ENCODE measurements around the gene MSGN1. TPM values are rescaled to one million over a fixed set of nuclear protein-coding genes. Genes with fewer than 3 reads are reported as not detected.

The MSGN1 gene
- total RNA-seq, 4 donors from 2014 or later, result not detected

GRCh38 chr2:17791817-17792130 is 24.5 kb upstream of the MSGN1 start:
- Histone ChIP-seq H3K27me3 (peaks cover 3% of the 10 kb centered on the region), H3K4me3 (no peak overlapping the region), H3K36me3 (no peaks in the 10 kb centered on the region), H3K9me3 (no peaks in the 10 kb centered on the region), H3K27ac (no peak overlapping the region), H3K4me1 (no peaks in the 10 kb centered on the region)
- TF ChIP-seq CTCF (IDR thresholded peaks at IDR 0.05), result no peak
- no peak for TF ChIP-seq POLR2AphosphoS5 (IDR thresholded peaks at IDR 0.05)
- TF ChIP-seq EP300 (IDR thresholded peaks at IDR 0.05), result no peak
- TF ChIP-seq POLR2A (IDR thresholded peaks at IDR 0.05), result no peak
- 35 to 92% methylated on average over 2 of the region's 2 CpGs for WGBS, 2 donors (ENCODE audit: low coverage in 1 of 2)
- no peak for ATAC-seq

- Histone ChIP-seq H3K9me3 (no peaks in the 10 kb centered on the region), H3K4me3 (no peak overlapping the region), H3K27ac (no peak overlapping the region), H3K36me3 (no peaks in the 10 kb centered on the region), H3K4me1 (no peaks in the 10 kb centered on the region), H3K27me3 (peaks cover 3% of the 10 kb centered on the region)
- TF ChIP-seq POLR2AphosphoS5 (IDR thresholded peaks at IDR 0.05), result no peak
- TF ChIP-seq EP300 (IDR thresholded peaks at IDR 0.05), result no peak
- no peak for TF ChIP-seq CTCF (IDR thresholded peaks at IDR 0.05)
- no peak for TF ChIP-seq POLR2A (IDR thresholded peaks at IDR 0.05)
- ATAC-seq, result no peak
- 80% methylated on average over 1 of the region's 1 CpG; no CpG with 5 or more reads in 1 of the 2 donors for WGBS, 2 donors (ENCODE audit: low coverage in 1 of 2)
These were observed 23.7 kb upstream of the MSGN1 start for GRCh38 chr2:17792515-17792914.

GRCh38 chr2:17793296-17793695 is 23.0 kb upstream of the MSGN1 start:
- Histone ChIP-seq H3K36me3 (no peaks in the 10 kb centered on the region), H3K9me3 (no peaks in the 10 kb centered on the region), H3K27me3 (no peaks in the 10 kb centered on the region), H3K4me1 (no peaks in the 10 kb centered on the region), H3K27ac (no peak overlapping the region), H3K4me3 (no peak overlapping the region)
- ATAC-seq, result no peak
- TF ChIP-seq EP300 (IDR thresholded peaks at IDR 0.05) (no peak), POLR2A (IDR thresholded peaks at IDR 0.05) (no peak), POLR2AphosphoS5 (IDR thresholded peaks at IDR 0.05) (no peak), CTCF (IDR thresholded peaks at IDR 0.05) (no peak)
- 63 to 73% methylated on average over 3 to 4 of the region's 4 CpGs for WGBS, 2 donors (ENCODE audit: low coverage in 1 of 2)

GRCh38 chr2:17793803-17794354 is 22.4 kb upstream of the MSGN1 start:
- no peaks in the 10 kb centered on the region for H3K27me3 ChIP-seq
- WGBS, 2 donors (ENCODE audit: low coverage in 1 of 2), result 83 to 100% methylated on average over 1 to 5 of the region's 6 CpGs
- H3K36me3 ChIP-seq, result no peaks in the 10 kb centered on the region
- TF ChIP-seq POLR2AphosphoS5 (IDR thresholded peaks at IDR 0.05) (no peak), CTCF (IDR thresholded peaks at IDR 0.05) (no peak), EP300 (IDR thresholded peaks at IDR 0.05) (no peak), POLR2A (IDR thresholded peaks at IDR 0.05) (no peak)
- H3K4me1 ChIP-seq, result no peaks in the 10 kb centered on the region
- H3K27ac ChIP-seq, result no peak overlapping the region
- no peaks in the 10 kb centered on the region for H3K9me3 ChIP-seq
- no peak overlapping the region for H3K4me3 ChIP-seq
- no peak for ATAC-seq

GRCh38 chr2:17795309-17795708 is 21.0 kb upstream of the MSGN1 start:
- TF ChIP-seq POLR2AphosphoS5 (IDR thresholded peaks at IDR 0.05) (no peak), POLR2A (IDR thresholded peaks at IDR 0.05) (no peak), CTCF (IDR thresholded peaks at IDR 0.05) (no peak), EP300 (IDR thresholded peaks at IDR 0.05) (no peak)
- Histone ChIP-seq H3K4me3 (no peak overlapping the region), H3K27me3 (no peaks in the 10 kb centered on the region), H3K36me3 (no peaks in the 10 kb centered on the region), H3K9me3 (no peaks in the 10 kb centered on the region), H3K4me1 (no peaks in the 10 kb centered on the region), H3K27ac (no peak overlapping the region)
- ATAC-seq, result no peak
- WGBS, 2 donors (ENCODE audit: low coverage in 1 of 2), result 77 to 83% methylated on average over 2 to 4 of the region's 5 CpGs
